Transverse colon (tissue), 4 donors: Measurements from ENCODE around the gene ADIRF. TPM values are rescaled to one million over a fixed set of nuclear protein-coding genes. Genes with fewer than 3 reads are reported as not detected.
"Not testable (repeated sequence)": the region's sequence is repeated elsewhere in the genome, so short reads cannot be mapped to it uniquely, and the experiment has no call there.

Experiments
- DNase-seq: peaks from one replicate; pipeline ENCODE4 v3.0.0-alpha.2; 2019
- H3K27ac ChIP-seq, 4 donors: fragments of 200-600 bp; sonication (generic); 2 replicates each; pipeline ENCODE4 v1.5.1; 2016 to 2018; ENCODE audit warnings: inconsistent platforms in 4 of 4
- H3K27me3 ChIP-seq: fragments of 200-600 bp; sonication (generic); 2 replicates; pipeline ENCODE4 v1.5.1; 2017; ENCODE audit warnings: inconsistent platforms
- H3K36me3 ChIP-seq, 4 donors: fragments of 200-600 bp; sonication (generic); 2 replicates each; pipeline ENCODE4 v1.5.1; 2017 to 2019; ENCODE audit warnings: inconsistent platforms in 4 of 4
- H3K4me1 ChIP-seq, 4 donors: fragments of 200-600 bp; sonication (generic); 2 replicates each; pipeline ENCODE4 v1.5.1; 2017 to 2020; ENCODE audit warnings: inconsistent platforms in 4 of 4
- H3K4me3 ChIP-seq, 4 donors: fragments of 200-600 bp; sonication (generic); 1 replicate in 1 of 4; 2 replicates in 3 of 4; pipeline versions ENCODE4 v1.5.1 to v1.6.1; 2017 to 2019; ENCODE audit warnings: inconsistent platforms in 4 of 4
- H3K9me3 ChIP-seq, 2 donors: fragments of 200-600 bp; sonication (generic); 2 replicates each; pipeline ENCODE4 v1.5.1; 2017 to 2019; ENCODE audit warnings: inconsistent platforms in 2 of 2
- CTCF ChIP-seq, 5 experiments: fragments of 200-600 bp in 3 of 5; fragments of 450-650 bp in 2 of 5; sonication (generic) in 3 of 5; IDR thresholded peaks; 1 replicate in 2 of 5; 2 replicates in 3 of 5; pipeline ENCODE4 v1.5.1; 2016 to 2017; ENCODE audit warnings: antibody characterized with exemption in 5 of 5, inconsistent platforms in 3 of 5, mild to moderate bottlenecking in 2 of 5, moderate library complexity in 1 of 5
- EP300 ChIP-seq: sonication (generic); formaldehyde crosslinking; IDR thresholded peaks from one replicate; pipeline ENCODE4 v1.6.1; 2017; ENCODE audit warnings: antibody characterized with exemption, low read depth
- POLR2A ChIP-seq: fragments of 450-650 bp; IDR thresholded peaks from one replicate; pipeline ENCODE4 v1.6.1; 2016; ENCODE audit warnings: antibody characterized with exemption, mild to moderate bottlenecking, moderate library complexity
- POLR2AphosphoS5 ChIP-seq, 3 donors: sonication (generic); formaldehyde crosslinking; IDR thresholded peaks; one replicate each; pipeline ENCODE4 v1.6.1; 2016; ENCODE audit warnings: antibody characterized with exemption in 3 of 3
- WGBS, 2 donors: methylation state at CpG; one replicate each; pipeline ENCODE4 v1.1.5; 2018; ENCODE audit warnings: low coverage in 1 of 2; 5-methylcytosine and 5-hydroxymethylcytosine counted together
- in situ Hi-C, 4 donors: fragments of 200-750 bp; cut with MboI; loops; one replicate each; pipeline versions ENCODE4 v1.15.0 to v1.15.1; 2017; ENCODE audit warnings: low sequenced_read_pairs in 3 of 4, low pct_ligation_motif_present in 1 of 4, low pct_unique_long_range_greater_than_20kb in 1 of 4
- intact Hi-C: fragments of 100-400 bp; cut with DNase I; formaldehyde crosslinking; loops from one replicate; pipeline ENCODE4 v1.15.1; 2023; ENCODE audit warnings: low total_unique reads
- total RNA-seq, 4 donors: library from RNA; depleted of rRNA; stranded (reverse); fragments of >200 nt; gene quantifications; one replicate each; pipeline ENCODE4 v1.1.0, GENCODE V29; 2016

ADIRF gene
- total RNA-seq, 4 donors from 2014 or later = 35.0 to 194 (median 117) TPM

GRCh38 chr10:86944907-86945306, 23.4 kb upstream of the ADIRF start:
- 80 to 98% methylated on average over 1 to 3 of the region's 3 CpGs for WGBS, 2 donors
- no peak for TF ChIP-seq EP300
- no peak for TF ChIP-seq POLR2A
- no peak for TF ChIP-seq POLR2AphosphoS5 (IDR thresholded peaks at IDR 0.05)
- TF ChIP-seq CTCF (IDR thresholded peaks at IDR 0.05) = no peak

GRCh38 chr10:86945361-86946212, 22.7 kb upstream of the ADIRF start:
- peaks cover 11% of the 10 kb centered on the region for H3K27me3 ChIP-seq
- no peak for DNase-seq
- in situ Hi-C loops = no loop called here
- H3K27ac ChIP-seq = no peak overlapping the region
- H3K36me3 ChIP-seq = no peaks in the 10 kb centered on the region
- 70 to 72% methylated on average over 2 to 18 of the region's 18 CpGs for WGBS, 2 donors
- H3K4me3 ChIP-seq = no peak overlapping the region
- intact Hi-C loops = no loop called here
- H3K9me3 ChIP-seq = no peaks in the 10 kb centered on the region
- no peak for TF ChIP-seq POLR2AphosphoS5 (IDR thresholded peaks at IDR 0.05)
- TF ChIP-seq CTCF (IDR thresholded peaks at IDR 0.05) = no peak
- no peak for TF ChIP-seq EP300
- no peak for TF ChIP-seq POLR2A
- H3K4me1 ChIP-seq = peaks cover 0 to 11% (median 3%) of the 10 kb centered on the region in 4 donors

More at GRCh38 chr10:86944907-86945306, 23.4 kb upstream of the ADIRF start:
- no peaks in the 10 kb centered on the region for H3K36me3 ChIP-seq
- in situ Hi-C loops = no loop called here
- intact Hi-C loops = no loop called here
- H3K27me3 ChIP-seq = peaks cover 11% of the 10 kb centered on the region
- H3K9me3 ChIP-seq = no peaks in the 10 kb centered on the region
- H3K4me1 ChIP-seq = peaks cover 0 to 11% (median 3%) of the 10 kb centered on the region in 4 donors
- H3K4me3 ChIP-seq = no peak overlapping the region
- DNase-seq = no peak
- no peak overlapping the region for H3K27ac ChIP-seq

GRCh38 chr10:86946213-86947155, 21.8 kb upstream of the ADIRF start:
- H3K27ac ChIP-seq = no peak overlapping the region
- TF ChIP-seq CTCF (IDR thresholded peaks at IDR 0.05) (no peak), EP300 (no peak), POLR2AphosphoS5 (IDR thresholded peaks at IDR 0.05) (no peak), POLR2A (no peak)
- peaks cover 0 to 11% (median 3%) of the 10 kb centered on the region in 4 donors for H3K4me1 ChIP-seq
- intact Hi-C loops (no loop called here), in situ Hi-C loops (no loop called here)
- H3K4me3 ChIP-seq = no peak overlapping the region
- peaks cover 11% of the 10 kb centered on the region for H3K27me3 ChIP-seq
- peak; percentile 25 for DNase-seq
- H3K36me3 ChIP-seq = no peaks in the 10 kb centered on the region
- 41 to 70% methylated on average over 6 to 13 of the region's 13 CpGs for WGBS, 2 donors
- H3K9me3 ChIP-seq = no peaks in the 10 kb centered on the region

- WGBS, 2 donors = 89 to 100% methylated on average over 1 to 3 of the region's 4 CpGs
- H3K27me3 ChIP-seq = peaks cover 11% of the 10 kb centered on the region
- DNase-seq, H3K4me1 ChIP-seq, in situ Hi-C loops, H3K4me3 ChIP-seq, H3K27ac ChIP-seq, intact Hi-C loops, H3K9me3 ChIP-seq, H3K36me3 ChIP-seq: not testable (repeated sequence)
Measured at GRCh38 chr10:86947806-86948205, 20.5 kb upstream of the ADIRF start.
